Prostate gland (tissue), 2 donors: ENCODE measurements around the gene SEC23A.

Experiments
- POLR2A ChIP-seq: fragments of 450-650 bp; IDR thresholded peaks from one replicate; pipeline ENCODE4 v1.6.1; 2016; ENCODE audit warnings: antibody characterized with exemption, mild to moderate bottlenecking
- TF ChIP-seq, protein P1 (sequence below), 4 experiments: fragments of 200-600 bp in 2 of 4; fragments of 450-650 bp in 2 of 4; sonication (generic) in 2 of 4; IDR thresholded peaks; 1 replicate in 3 of 4; 2 replicates in 1 of 4; pipeline ENCODE4 v1.5.1; 2016 to 2019; ENCODE audit warnings: antibody characterized with exemption in 4 of 4, mild to moderate bottlenecking in 2 of 4, moderate library complexity in 2 of 4

DNA sequence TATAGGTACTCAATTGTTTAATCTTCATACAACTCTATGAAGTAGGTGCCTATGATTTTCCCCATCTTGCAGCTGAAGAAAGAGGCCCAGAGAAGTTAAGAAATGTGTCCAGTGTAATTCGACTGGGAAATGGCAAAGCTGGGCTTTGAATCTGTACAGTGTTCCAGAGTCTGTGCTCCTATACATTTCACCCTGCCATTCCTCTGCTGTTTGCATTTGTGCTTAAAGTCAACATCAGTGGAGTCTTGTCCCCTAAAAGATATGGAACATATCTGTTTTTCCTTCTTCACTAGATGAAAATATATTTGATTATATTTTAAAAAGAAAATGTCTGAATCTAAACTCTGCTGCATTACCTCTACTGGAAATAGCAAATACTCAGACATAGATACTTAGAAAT, 88.6 kb downstream of the SEC23A start:
- TF ChIP-seq POLR2A, result no peak
- TF ChIP-seq, protein P1, sequence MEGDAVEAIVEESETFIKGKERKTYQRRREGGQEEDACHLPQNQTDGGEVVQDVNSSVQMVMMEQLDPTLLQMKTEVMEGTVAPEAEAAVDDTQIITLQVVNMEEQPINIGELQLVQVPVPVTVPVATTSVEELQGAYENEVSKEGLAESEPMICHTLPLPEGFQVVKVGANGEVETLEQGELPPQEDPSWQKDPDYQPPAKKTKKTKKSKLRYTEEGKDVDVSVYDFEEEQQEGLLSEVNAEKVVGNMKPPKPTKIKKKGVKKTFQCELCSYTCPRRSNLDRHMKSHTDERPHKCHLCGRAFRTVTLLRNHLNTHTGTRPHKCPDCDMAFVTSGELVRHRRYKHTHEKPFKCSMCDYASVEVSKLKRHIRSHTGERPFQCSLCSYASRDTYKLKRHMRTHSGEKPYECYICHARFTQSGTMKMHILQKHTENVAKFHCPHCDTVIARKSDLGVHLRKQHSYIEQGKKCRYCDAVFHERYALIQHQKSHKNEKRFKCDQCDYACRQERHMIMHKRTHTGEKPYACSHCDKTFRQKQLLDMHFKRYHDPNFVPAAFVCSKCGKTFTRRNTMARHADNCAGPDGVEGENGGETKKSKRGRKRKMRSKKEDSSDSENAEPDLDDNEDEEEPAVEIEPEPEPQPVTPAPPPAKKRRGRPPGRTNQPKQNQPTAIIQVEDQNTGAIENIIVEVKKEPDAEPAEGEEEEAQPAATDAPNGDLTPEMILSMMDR (IDR thresholded peaks at IDR 0.05), result no peak
